ENCODE results near the gene DCDC2.
"Not testable (repeated sequence)": the region's sequence is repeated elsewhere in the genome, so short reads cannot be mapped to it uniquely, and the experiment has no call there.

The DCDC2 gene

DNA sequence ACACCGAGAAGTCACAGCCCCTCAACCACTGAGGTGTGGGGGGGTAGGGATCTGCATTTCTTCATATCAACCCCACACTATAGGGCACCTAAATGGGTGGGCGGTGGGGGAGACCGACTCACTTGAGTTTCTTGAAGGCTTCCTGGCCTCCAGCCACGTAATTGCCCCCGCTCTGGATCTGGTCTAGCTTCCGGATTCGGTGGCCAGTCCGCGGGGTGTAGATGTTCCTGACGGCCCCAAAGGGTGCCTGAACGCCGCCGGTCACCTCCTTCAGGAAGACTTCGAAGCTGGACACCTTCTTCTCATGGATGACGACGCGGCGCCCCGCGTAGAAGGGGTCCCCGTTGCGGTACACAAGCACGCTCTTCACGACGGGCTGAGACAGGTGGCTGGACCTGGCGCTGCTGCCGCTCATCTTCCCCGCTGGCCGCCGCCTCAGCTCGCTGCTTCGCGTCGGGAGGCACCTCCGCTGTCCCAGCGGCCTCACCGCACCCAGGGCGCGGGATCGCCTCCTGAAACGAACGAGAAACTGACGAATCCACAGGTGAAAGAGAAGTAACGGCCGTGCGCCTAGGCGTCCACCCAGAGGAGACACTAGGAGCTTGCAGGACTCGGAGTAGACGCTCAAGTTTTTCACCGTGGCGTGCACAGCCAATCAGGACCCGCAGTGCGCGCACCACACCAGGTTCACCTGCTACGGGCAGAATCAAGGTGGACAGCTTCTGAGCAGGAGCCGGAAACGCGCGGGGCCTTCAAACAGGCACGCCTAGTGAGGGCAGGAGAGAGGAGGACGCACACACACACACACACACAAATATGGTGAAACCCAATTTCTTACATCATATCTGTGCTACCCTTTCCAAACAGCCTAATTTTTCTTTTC lies at the start of gene DCDC2:
DCDC2 (minus strand) TSS at position 724 of the 883 bp plus-strand sequence; CDS start at position 415, 309 bp downstream.
- in situ Hi-C loops (cut with MboI; ENCODE audit: low sequenced_read_pairs), result no loop called here

DNA sequence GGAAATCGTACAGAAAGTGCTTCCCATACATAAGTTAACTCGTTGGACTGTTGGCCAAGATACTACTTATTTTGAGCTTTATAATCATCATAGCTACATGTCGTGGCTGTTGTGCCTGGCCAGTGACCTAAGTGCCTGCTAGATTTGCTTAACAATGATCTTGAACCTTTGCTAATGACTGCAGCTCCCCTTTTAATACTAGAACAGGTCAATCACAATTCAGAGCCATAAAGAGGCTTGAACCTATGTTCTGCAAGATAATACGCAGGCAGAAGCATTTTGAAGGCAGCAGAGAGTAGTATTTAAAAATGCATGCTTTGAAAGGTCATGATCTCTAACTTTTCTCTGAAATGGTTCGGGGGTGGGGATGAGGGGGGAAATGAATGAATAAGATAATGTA lies 47.4 kb upstream of the DCDC2 start:
- in situ Hi-C loops (cut with MboI; ENCODE audit: low sequenced_read_pairs), result no loop called here

DNA sequence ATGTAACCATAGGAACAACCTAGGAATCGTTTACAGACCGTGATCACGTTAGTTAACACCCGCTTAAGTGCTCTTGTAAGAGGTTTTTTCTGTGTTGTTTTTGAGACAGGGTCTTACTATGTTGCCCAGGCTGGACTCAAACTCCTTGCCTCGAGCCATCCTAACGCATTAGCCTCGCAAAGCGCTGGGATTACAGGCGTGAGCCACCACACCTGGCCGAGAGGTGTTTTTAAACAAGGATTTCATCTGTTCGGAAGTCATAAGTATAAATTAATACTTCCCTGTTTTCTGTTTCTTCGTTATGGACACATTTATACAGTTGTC lies 45.6 kb upstream of the DCDC2 start:
- in situ Hi-C loops (cut with MboI; ENCODE audit: low sequenced_read_pairs), result no loop called here

DNA sequence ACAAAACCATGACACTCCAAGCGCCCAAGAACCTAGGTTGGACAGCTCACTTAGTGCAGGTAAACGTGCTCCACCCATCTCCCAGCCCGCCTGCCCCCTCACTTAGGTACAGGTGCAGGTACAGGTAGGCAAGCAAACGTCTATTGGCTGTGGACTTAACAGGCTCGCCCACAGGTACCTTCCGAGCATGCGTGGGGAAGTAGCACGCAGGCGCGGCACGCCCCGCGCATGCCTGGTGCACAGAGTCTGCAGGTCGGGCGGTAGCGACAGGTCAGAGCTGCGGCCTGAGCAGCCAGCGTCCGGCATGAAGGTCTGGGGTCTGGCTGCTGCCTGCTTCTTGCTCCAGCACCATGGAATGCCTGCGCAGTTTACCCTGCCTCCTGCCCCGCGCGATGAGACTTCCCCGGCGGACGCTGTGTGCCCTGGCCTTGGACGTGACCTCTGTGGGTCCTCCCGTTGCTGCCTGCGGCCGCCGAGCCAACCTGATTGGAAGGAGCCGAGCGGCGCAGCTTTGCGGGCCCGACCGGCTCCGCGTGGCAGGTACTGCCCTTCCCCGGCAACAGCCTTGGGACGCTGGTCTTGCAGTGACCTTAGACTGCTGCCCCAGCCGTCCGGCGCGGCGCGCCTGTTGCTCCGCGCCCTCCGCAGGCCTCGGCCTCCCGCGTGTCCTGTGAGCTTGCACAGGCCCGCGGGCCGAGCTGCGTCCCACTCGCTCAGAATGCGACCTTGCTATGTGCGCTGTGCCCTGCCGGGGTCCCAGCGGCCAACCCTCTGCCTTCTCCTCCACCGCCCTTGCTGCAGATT lies 45.0 kb upstream of the DCDC2 start, which contains the start of gene MRS2:
MRS2 (plus strand) TSS at position 240 of the 804 bp plus-strand sequence; CDS start at position 351, 111 bp downstream.
- in situ Hi-C loops (cut with MboI; ENCODE audit: low sequenced_read_pairs), result no loop called here

DNA sequence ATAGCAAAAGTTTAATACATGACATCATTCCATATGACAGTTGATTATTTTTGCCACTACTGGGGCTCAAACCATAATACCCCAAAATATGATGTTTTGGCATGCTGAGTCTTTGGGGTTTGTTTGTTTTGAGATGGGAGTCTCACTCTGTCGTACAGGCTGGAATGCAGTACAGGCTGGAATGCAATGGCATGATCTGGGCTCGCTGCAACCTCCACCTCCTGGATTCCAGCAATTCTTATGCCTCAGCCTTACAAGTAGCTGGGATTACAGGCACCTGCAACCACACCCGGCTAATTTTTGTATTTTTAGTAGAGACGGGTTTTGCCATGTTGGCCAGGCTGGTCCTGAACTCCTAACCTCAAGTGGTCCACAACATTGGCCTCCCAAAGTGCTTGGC lies 43.6 kb upstream of the DCDC2 start:
- in situ Hi-C loops (cut with MboI; ENCODE audit: low sequenced_read_pairs), result no loop called here

DNA sequence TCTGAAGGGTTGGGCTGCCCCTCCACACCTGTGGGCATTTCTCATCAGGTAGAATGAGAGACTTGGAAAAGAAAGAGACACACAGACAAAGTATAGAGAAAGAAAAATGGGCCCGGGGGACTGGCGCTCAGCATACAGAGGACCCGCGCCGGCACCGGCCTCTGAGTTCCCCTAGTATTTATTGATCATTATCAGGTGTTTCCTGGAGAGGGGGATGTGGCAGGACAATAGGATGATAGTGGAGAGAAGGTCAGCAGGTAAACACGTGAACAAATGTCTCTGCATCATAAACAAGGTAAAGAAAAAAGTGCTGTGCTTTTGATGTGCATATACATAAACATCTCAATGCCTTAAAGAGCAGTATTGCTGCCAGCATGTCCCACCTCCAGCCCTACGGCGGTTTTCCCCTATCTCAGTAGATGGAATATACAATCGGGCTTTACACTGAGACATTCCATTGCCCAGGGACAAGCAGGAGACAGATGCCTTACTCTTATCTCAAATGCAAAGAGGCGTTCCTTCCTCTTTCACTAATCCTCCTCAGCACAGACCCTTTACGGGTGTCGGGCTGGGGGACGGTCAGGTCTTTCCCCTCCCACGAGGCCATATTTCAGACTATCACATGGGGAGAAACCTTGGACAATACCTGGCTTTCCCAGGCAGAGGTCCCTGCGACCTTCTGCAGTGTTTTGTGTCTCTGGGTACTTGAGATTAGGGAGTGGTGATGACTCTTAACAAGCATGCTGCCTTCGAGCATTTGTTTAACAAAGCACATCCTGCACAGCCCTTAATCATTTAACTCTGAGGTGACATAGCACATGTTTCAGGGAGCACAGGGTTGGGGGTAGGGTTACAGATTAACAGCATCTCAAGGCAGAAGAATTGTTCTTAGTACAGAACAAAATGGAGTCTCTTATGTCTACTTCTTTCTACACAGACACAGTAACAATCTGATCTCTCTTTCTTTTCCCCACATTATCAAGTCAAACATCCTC lies 42.5 kb upstream of the DCDC2 start:
- in situ Hi-C loops (cut with MboI; ENCODE audit: low sequenced_read_pairs), result not testable (repeated sequence)

DNA sequence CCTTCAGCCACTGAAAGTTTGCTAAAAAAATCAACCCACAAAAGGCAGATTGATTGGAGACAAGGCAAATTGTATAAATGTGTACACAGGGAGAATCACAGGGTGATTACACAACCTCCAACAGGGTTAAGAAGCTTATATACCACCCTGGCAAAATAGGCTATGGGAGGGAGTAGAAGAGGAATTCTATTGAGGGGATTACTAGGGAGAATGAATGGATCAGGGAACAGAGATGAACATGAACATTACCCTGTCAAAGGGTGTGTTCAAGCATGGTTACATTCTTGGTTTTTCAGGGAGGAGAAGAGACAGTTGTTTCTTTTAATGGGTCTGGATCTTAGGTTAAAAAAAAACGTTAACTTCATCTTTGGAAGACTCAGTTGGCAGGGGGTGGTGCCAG lies 39.8 kb upstream of the DCDC2 start:
- in situ Hi-C loops (cut with MboI; ENCODE audit: low sequenced_read_pairs), result no loop called here

DNA sequence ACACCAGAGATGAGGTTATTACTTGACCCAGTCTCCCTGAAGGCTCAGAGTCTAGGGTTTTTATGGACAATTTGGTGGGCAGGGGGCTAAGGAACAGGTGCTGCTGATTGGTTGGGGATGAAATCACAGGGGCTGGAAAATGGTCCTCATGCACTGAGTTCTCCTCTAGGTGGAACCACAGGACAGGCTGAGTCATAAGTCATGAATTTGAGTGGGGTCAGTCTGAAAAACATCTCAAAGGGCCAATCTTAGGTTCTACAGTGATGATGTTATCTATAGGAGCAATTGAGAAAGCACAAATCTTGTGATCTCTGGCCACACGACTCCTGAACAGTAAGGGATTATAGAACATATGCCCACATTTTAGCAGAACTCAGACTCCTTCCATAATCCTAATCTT lies 39.0 kb upstream of the DCDC2 start:
- in situ Hi-C loops (cut with MboI; ENCODE audit: low sequenced_read_pairs), result no loop called here

DNA sequence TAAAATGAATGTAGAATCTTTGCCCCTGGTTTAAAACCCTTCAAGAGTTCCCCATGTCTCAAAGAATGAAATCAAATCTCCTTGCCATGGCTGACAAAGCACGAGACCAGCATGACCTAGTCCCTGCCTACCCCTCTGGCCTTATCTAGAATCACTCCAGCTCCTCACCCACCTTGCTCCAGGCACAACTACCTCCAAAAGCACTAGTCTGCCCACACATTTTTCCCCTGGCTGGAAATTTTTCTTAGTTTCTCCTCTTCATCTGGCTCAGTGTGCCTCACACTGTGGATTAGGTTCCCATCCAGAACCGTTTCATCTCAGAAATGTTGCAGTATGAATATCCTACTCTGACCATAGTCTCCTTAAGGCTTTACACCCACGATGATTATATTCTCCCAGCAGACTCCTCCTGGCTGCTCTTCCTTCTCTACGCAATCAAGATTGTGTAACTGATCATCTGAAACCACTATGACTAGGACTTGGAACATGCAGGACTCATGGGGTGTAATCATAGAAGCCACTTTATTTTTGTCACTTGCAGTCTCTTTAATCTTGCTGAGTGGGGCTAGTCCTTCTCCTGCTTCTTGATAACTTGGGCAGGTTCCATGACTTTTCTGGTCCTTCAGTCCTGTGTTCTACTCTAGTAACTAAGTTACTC lies 37.0 kb upstream of the DCDC2 start:
- in situ Hi-C loops (cut with MboI; ENCODE audit: low sequenced_read_pairs), result no loop called here

DNA sequence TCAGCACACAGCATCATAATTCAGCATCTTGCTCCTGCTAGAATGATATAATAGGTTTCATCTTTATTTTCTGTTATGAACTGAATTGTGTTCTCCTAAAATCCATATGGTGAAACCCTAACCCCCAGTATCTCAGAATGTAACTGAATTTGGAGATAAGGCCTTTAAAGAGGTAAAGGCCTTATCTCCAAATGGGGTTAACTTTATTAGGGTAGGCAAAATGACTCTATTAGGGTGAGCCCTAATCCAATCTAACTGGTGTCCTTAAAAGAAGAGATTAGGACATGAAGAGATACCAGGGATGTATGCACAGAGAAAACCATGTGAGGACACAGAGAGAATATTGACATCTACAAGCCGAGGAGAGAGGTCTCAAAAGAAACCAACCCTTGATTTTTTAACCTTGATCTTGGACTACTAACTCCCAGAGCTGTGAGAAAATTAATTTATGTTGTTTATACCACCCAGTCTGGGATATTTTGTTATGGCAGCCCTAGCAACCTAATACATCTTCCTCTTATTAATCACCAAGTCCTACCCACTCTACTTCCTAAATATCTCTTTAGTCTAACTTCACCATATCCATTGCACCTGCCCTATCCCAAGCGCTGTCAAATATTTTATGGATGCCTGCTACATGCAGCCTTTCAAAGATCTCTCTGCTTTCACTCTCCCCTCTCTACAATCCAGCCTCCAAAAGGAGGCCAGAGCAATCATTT lies 36.4 kb upstream of the DCDC2 start:
- in situ Hi-C loops (cut with MboI; ENCODE audit: low sequenced_read_pairs), result no loop called here

DNA sequence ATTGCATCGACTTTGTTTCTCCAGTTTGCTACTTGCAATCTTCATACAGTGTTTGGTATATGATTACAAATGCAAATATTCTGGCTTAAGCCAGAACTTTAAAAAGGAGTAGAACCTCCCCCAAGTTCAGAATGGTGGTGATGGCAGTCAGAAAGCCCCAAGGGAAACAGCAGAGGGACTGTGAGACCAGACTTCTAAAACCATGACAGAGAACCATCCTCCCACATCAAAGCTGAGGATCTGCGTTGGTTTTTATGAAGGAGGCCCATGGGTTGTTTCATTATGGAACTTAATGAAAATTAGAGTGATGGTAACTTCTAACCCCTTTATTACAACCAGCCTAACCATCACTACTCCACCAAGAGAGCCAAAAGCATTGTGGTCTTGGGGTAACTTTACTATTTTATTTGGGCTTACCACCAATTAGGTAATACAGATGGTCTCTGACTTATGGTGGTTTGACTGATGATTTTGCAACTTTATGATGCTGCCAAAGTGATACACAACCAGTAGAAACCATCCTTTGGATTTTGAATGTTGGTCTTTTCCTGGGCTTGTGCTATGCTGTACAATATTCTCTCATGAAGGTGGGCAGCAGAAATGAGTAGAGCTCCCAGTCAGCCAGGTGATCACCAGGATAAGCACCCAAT lies 34.0 kb upstream of the DCDC2 start:
- in situ Hi-C loops (cut with MboI; ENCODE audit: low sequenced_read_pairs), result no loop called here

DNA sequence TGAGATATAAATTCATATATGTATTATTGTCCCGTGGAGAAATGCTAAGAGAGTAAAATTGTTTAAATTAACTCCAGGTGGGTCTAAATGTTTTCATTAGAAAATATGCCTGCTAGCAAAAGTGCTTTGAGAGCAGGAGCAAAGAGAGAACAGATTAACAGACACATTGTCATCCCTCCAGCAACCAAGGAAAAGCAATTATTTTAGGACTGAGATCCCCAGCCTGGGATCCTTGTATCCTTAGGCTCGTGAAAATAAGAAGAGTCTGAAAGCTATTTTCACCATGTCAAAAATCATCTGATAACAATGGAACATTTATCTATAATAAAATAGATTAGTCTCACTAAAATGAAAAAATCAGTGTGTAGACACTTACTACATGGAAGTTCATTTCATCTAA lies 33.3 kb upstream of the DCDC2 start:
- in situ Hi-C loops (cut with MboI; ENCODE audit: low sequenced_read_pairs), result no loop called here

DNA sequence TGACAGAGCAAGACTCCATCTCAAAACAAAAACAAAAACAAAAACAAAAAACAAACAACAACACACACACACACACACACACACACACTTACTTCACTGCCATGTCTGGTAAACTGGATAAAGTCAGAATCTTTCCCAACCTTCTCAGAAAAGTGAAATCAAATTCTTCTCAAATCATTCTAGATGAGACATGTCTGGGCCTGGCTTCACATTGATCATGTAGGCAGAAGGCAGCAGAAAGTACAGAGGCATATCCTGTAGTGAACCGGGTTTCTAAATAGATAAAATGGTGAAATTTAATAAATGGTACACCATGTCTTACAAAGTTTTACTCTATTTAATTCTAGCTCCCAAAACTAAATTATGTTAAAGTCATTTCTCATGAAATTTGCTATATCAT lies 30.0 kb upstream of the DCDC2 start:
- in situ Hi-C loops (cut with MboI; ENCODE audit: low sequenced_read_pairs), result no loop called here

DNA sequence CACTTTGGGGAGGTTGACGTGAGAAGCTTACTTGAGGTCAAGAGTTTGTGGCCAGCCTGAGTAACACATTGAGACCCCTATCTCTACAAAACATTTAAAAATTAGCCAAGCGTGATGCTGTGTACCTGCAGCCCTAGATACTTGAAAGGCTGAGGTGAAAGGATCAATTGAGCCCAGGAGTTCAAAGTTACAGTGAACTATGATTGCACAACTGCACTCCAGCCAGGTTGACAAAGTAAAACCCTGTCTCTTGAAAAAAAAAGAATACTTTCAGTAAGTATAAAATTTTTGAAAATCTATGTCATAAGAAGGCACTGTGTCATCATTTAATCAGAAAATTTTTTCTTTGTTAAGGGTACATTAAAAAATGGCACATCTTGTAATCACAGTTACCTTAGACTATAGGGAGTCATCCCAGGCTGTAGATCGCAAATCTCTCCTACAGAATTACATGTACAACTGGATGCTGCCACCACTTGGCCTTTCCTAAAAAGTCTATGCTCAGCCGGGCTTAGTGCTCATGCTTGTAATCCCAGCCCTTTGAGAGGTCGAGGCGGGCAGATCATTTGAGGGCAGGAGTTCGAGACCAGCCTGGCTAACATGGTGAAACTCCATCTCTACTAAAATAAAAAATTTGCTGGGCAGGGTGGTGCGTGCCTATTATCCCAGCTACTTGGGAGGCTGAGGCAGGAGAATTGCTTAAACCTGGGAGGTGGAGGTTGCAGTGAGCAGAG lies 27.8 kb upstream of the DCDC2 start:
- in situ Hi-C loops (cut with MboI; ENCODE audit: low sequenced_read_pairs), result no loop called here

DNA sequence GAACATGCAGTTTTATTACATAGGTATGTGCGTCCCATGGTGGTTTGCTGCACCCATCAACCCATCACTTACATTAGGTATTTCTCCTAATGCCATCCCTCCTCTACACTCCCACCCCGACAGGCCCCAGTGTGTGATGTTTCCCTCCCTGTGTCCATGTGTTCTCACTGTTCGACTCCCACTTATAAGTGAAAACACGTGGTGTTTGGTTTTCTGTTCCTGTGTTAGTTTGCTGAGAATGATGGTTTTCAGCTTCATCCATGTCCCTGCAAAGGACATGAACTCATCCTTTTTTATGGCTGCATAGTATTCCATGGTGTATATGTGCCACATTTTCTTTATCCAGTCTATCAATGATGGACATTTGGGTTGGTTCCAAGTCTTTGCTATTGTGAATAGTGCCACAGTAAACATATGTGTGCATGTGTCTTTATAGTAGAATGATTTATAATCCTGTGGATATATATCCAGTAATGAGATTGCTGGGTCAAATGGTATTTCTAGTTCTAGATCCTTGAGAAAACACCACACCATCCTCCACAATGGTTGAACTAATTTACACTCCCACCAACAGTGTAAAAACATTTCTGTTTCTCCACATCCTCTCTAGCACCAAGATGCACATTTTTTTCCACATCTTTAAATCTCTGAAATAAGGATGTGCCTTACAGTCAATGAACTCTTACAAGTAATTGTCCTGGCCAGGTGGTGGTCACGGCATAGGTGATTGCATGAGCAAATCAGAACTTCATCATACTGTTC lies 26.7 kb upstream of the DCDC2 start:
- in situ Hi-C loops (cut with MboI; ENCODE audit: low sequenced_read_pairs), result not testable (repeated sequence)

DNA sequence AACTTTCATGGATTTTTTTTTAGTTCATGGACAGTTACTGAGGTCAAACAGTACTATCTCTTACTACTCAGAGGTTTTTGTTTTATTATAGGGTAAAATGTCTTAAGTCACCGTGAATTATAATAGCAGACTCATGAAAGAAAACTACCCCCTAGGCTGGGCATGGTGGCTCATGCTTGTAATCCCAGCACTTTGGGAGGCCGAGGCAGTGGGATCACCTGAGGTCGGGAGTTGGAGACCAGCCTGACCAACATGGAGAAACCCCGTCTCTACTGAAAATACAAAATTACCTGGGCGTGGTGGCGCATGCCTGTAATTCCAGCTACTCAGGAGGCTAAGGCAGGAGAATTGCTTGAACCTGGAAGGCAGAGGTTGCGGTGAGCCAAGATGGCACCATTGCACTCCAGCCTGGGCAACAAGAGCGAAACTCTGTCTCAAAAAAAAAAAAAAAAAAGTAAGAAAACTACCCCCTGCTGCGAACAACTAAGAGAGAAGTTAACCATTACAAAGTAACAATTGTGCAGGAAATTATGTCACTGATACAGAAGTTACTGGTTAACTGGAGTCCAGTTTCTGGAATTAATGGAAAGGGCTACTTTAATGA lies 25.1 kb upstream of the DCDC2 start:
- in situ Hi-C loops (cut with MboI; ENCODE audit: low sequenced_read_pairs), result not testable (repeated sequence)

DNA sequence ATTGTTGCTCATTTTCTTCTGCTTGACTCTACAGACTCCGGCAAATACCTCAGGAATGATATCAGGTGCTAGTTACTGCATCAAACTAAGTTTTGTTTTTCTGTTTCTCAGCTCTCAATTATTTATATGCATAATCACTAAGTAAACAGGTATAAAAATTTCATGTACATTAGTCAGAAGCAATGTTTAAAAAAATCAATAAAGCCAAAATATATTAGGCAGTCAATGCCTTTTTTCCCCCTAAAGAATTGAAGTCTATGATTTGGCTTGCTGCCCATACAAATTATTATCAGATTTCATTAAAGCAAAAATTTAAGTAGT lies 24.3 kb upstream of the DCDC2 start:
- in situ Hi-C loops (cut with MboI; ENCODE audit: low sequenced_read_pairs), result no loop called here
